ENCODE measurements around the gene DDX31. TPM values are rescaled to one million over a fixed set of nuclear protein-coding genes. Genes with fewer than 3 reads are reported as not detected.

DDX31 gene
- total RNA-seq, 1 experiment from 2014 or later: 9.3 TPM

- DNase-seq (ENCODE audit: low spot score): no peak
These were observed 32.4 kb downstream of the DDX31 start for GRCh38 chr9:132637351-132637750.

- DNase-seq (ENCODE audit: low spot score): no peak
These were observed 35.5 kb downstream of the DDX31 start for GRCh38 chr9:132634327-132634726.

GRCh38 chr9:132632413-132633129 lies 37.2 kb downstream of the DDX31 start:
- DNase-seq (ENCODE audit: low spot score): no peak

- DNase-seq (ENCODE audit: low spot score): no peak
These were observed 38.1 kb downstream of the DDX31 start for GRCh38 chr9:132631685-132632084.

GRCh38 chr9:132631280-132631679 lies 38.5 kb downstream of the DDX31 start:
- peak; percentile 86 for DNase-seq (ENCODE audit: low spot score)

- DNase-seq (ENCODE audit: low spot score): no peak
These were observed 39.0 kb downstream of the DDX31 start for GRCh38 chr9:132630811-132631210.

- no peak for DNase-seq (ENCODE audit: low spot score)
These were observed 39.7 kb downstream of the DDX31 start for GRCh38 chr9:132630116-132630515.

GRCh38 chr9:132628746-132629145 lies 41.0 kb downstream of the DDX31 start:
- DNase-seq (ENCODE audit: low spot score): no peak

- no peak for DNase-seq (ENCODE audit: low spot score)
These were observed 42.2 kb downstream of the DDX31 start for GRCh38 chr9:132627594-132627993.

GRCh38 chr9:132627106-132627505 lies 42.7 kb downstream of the DDX31 start:
- no peak for DNase-seq (ENCODE audit: low spot score)

GRCh38 chr9:132626285-132626684 lies 43.5 kb downstream of the DDX31 start:
- no peak for DNase-seq (ENCODE audit: low spot score)

GRCh38 chr9:132622159-132622558 lies 47.6 kb downstream of the DDX31 start:
- peak; percentile 41 for DNase-seq (ENCODE audit: low spot score)

GRCh38 chr9:132616725-132617124 lies 53.1 kb downstream of the DDX31 start:
- DNase-seq (ENCODE audit: low spot score): no peak

- no peak for DNase-seq (ENCODE audit: low spot score)
These were observed 54.0 kb downstream of the DDX31 start for GRCh38 chr9:132615774-132616173.

GRCh38 chr9:132614324-132614723 lies 55.5 kb downstream of the DDX31 start:
- DNase-seq (ENCODE audit: low spot score): no peak

GRCh38 chr9:132610661-132611060 lies 59.1 kb downstream of the DDX31 start:
- no peak for DNase-seq (ENCODE audit: low spot score)

- peak; percentile 95 for DNase-seq (ENCODE audit: low spot score)
These were observed 60.0 kb downstream of the DDX31 start for GRCh38 chr9:132609829-132610228.

- no peak for DNase-seq (ENCODE audit: low spot score)
These were observed 60.6 kb downstream of the DDX31 start for GRCh38 chr9:132609184-132609583.

GRCh38 chr9:132606066-132606465 lies 63.7 kb downstream of the DDX31 start:
- no peak for DNase-seq (ENCODE audit: low spot score)

GRCh38 chr9:132605387-132605786 lies 64.4 kb downstream of the DDX31 start:
- DNase-seq (ENCODE audit: low spot score): no peak

- no peak for DNase-seq (ENCODE audit: low spot score)
These were observed 67.6 kb downstream of the DDX31 start for GRCh38 chr9:132602207-132602606.

- DNase-seq (ENCODE audit: low spot score): no peak
These were observed 69.3 kb downstream of the DDX31 start for GRCh38 chr9:132600326-132600984.

GRCh38 chr9:132597073-132597775 lies 72.6 kb downstream of the DDX31 start:
- peak; percentile 61 for DNase-seq (ENCODE audit: low spot score)

Data from A172 (cell line).